K562 (cell line): ENCODE results near the gene ANXA2. TPM values are rescaled to one million over a fixed set of nuclear protein-coding genes. Genes with fewer than 3 reads are reported as not detected.
A peak's percentile ranks its signal among the peaks of the same experiment; 100 is the strongest.

Experiments used
- ATAC-seq: fragments of 200-7000 bp; cut with Tn5 transposase; 3 replicates; pipeline ENCODE4 v1.9.1; 2020; ENCODE audit warnings: moderate library complexity
- BruUV-seq: library from RNA; stranded (reverse); fragments of 400-500 nt; replicated peaks from 2 replicates; lab custom pipeline; 2021; lab: Mats Ljungman, UMichigan
- CTCF ChIA-PET: fragments of 300-600 bp; formaldehyde crosslinking; extraction: SDS; loops from one replicate; lab custom pipeline; 2021; ENCODE audit warnings: low intra/inter-chr PET ratio; lab: Yijun Ruan, JAX
- POLR2A ChIA-PET: fragments of 300-600, 350-650 bp; sonication (Branson Sonifier 250); formaldehyde crosslinking; extraction: SDS; loops from one replicate; lab custom pipeline; 2021; ENCODE audit warnings: antibody characterized with exemption, inconsistent platforms; lab: Yijun Ruan, JAX
- DNase-seq, 4 experiments: peaks; one replicate each; pipeline versions ENCODE4 v3.0.0 to v3.0.0-alpha.2; 2011 to 2018; ENCODE audit warnings: low spot score in 3 of 4, mixed read lengths in 3 of 4; ENCODE audit errors: extremely low read depth in 1 of 4
- FAIRE-seq: peaks from 2 replicates; lab custom pipeline; 2011; peaks lifted over from hg19 to GRCh38; lab: Jason Lieb, UNC
- H2AFZ ChIP-seq: 2 replicates; pipeline ENCODE4 v1.6.0; 2011; ENCODE audit warnings: low read depth, low read length, control low read depth, inconsistent platforms
- H3K27ac ChIP-seq: fragments of 200-600 bp; 3 replicates; pipeline ENCODE4 v1.8.0; 2011; ENCODE audit warnings: low read depth, mild to moderate bottlenecking, control low read depth, inconsistent platforms, low read length, moderate library complexity, mixed read lengths; ENCODE audit errors: extremely low read depth
- H3K27me3 ChIP-seq, 2 experiments: fragments of 300-600 bp in 1 of 2; 2 replicates in 1 of 2; 3 replicates in 1 of 2; pipeline versions ENCODE4 v1.6.0 to v1.8.0; 2011; ENCODE audit warnings: inconsistent platforms in 2 of 2, low read length in 2 of 2, mild to moderate bottlenecking in 1 of 2, mixed read lengths in 1 of 2, moderate library complexity in 1 of 2; ENCODE audit not compliant: control insufficient read depth in 2 of 2, insufficient read depth in 2 of 2
- H3K36me3 ChIP-seq: fragments of 300-600 bp; 3 replicates; pipeline ENCODE4 v1.8.0; 2011; ENCODE audit warnings: mild to moderate bottlenecking, low read length, inconsistent platforms; ENCODE audit not compliant: control insufficient read depth, insufficient read depth
- H3K4me1 ChIP-seq, 2 experiments: fragments of 200-600 bp in 1 of 2; replicated peaks in 1 of 2; 2 replicates in 1 of 2; 3 replicates in 1 of 2; pipeline versions ENCODE4 v1.5.1 to v1.8.0; 2011; ENCODE audit warnings: inconsistent platforms in 2 of 2, low read length in 2 of 2, mild to moderate bottlenecking in 1 of 2, mixed read lengths in 1 of 2, moderate library complexity in 1 of 2; ENCODE audit not compliant: control insufficient read depth in 2 of 2, insufficient read depth in 2 of 2
- H3K4me2 ChIP-seq: 2 replicates; pipeline ENCODE4 v1.6.1; 2011; ENCODE audit warnings: low read length, control low read depth, inconsistent platforms, mixed read lengths; ENCODE audit not compliant: insufficient read depth
- H3K4me3 ChIP-seq: fragments of 200-600 bp; sonication (generic), shearing (Covaris generic); 2 replicates; pipeline ENCODE4 v1.5.1; 2016; ENCODE audit warnings: control low read depth, inconsistent platforms
- H3K79me2 ChIP-seq: fragments of 200-600 bp; 3 replicates; pipeline ENCODE4 v1.8.0; 2011; ENCODE audit warnings: low read length, inconsistent platforms; ENCODE audit not compliant: control insufficient read depth, insufficient read depth
- H3K9ac ChIP-seq, 2 experiments: 2 replicates each; pipeline versions ENCODE4 v1.6.0 to v1.6.1; 2011; ENCODE audit warnings: low read depth in 2 of 2, low read length in 2 of 2, control low read depth in 1 of 2, inconsistent platforms in 1 of 2, mild to moderate bottlenecking in 1 of 2, mixed read lengths in 1 of 2; ENCODE audit not compliant: insufficient read depth in 1 of 2
- H3K9me1 ChIP-seq: one replicate; pipeline ENCODE4 v1.6.0; 2011; ENCODE audit warnings: inconsistent platforms, mild to moderate bottlenecking, low read length, moderate library complexity; ENCODE audit not compliant: control insufficient read depth, insufficient read depth
- H3K9me3 ChIP-seq: replicated peaks from 2 replicates; pipeline ENCODE4 v1.5.1; 2011; ENCODE audit warnings: low read depth, low read length, inconsistent platforms; ENCODE audit not compliant: control insufficient read depth, insufficient read depth
- H4K20me1 ChIP-seq: replicated peaks from 2 replicates; pipeline ENCODE4 v1.6.1; 2011; ENCODE audit warnings: low read length, inconsistent platforms, mixed read lengths; ENCODE audit not compliant: control insufficient read depth, insufficient read depth
- CBX2 ChIP-seq: fragments of 200-600 bp; sonication (generic); IDR thresholded peaks from one replicate; pipeline ENCODE4 v1.6.1; 2012; ENCODE audit warnings: mild to moderate bottlenecking, low read length, inconsistent platforms; ENCODE audit not compliant: insufficient read depth, poor library complexity, severe bottlenecking
- CBX8 ChIP-seq: fragments of 200-600 bp; sonication (generic); IDR thresholded peaks from 2 replicates; pipeline ENCODE4 v1.6.1; 2012; ENCODE audit warnings: borderline replicate concordance, mixed run types, low read depth, mild to moderate bottlenecking, moderate library complexity, mixed read lengths, low read length, control low read depth, inconsistent platforms; ENCODE audit not compliant: poor library complexity, severe bottlenecking; ENCODE audit errors: extremely low read depth
- RNF2 ChIP-seq: sonication (generic); IDR thresholded peaks from 2 replicates; pipeline ENCODE4 v1.6.1; 2016
- TAF9B ChIP-seq: fragments of 450-650 bp; IDR thresholded peaks from 2 replicates; pipeline ENCODE4 v1.6.1; 2018; ENCODE audit warnings: mild to moderate bottlenecking; ENCODE audit not compliant: partially characterized antibody
- WGBS: fragments of 100-300 bp; shearing (Covaris generic); methylation state at CpG from one replicate; pipeline ENCODE4 v1.1.6; 2016; ENCODE audit warnings: low coverage, mixed read lengths; ENCODE audit not compliant: insufficient coverage; ENCODE audit errors: missing lambda C conversion rate; 5-methylcytosine and 5-hydroxymethylcytosine counted together
- in situ Hi-C: fragments of 300-500 bp; cut with MboI; formaldehyde crosslinking; loops from 4 replicates; pipeline ENCODE4 v1.15.0; 2018; ENCODE audit warnings: inconsistent platforms, mixed read lengths
- intact Hi-C: fragments of 100-400 bp; cut with micrococcal nuclease; formaldehyde crosslinking; loops from 2 replicates; pipeline ENCODE4 v1.14.2; 2022
- polyA plus RNA-seq, 8 experiments: library from polyadenylated mRNA; depleted of rRNA in 4 of 8; stranded (reverse) in 5 of 8; unstranded in 3 of 8; fragments of >200 nt; fragmentation: Nextera tagmentation in 2 of 8; fragmentation: Illumina TruSeq in 1 of 8; extraction: Ambion mirVana in 2 of 8; extraction: Trizol in 1 of 8; gene quantifications; 2 replicates each; pipeline versions ENCODE4 v1.2.1 to v1.2.3, GENCODE V29; 2011 to 2014; ENCODE audit warnings: inconsistent platforms in 1 of 8, missing spikeins in 1 of 8
- total RNA-seq, 7 experiments: library from RNA; depleted of rRNA in 6 of 7; stranded (reverse); fragments of >200 nt in 6 of 7; fragmentation: Illumina TruSeq in 2 of 7; extraction: Trizol in 2 of 7; gene quantifications; 2 replicates each; pipeline versions ENCODE4 v1.2.1 to v1.2.3, GENCODE V29; 2011 to 2021; ENCODE audit warnings: low replicate concordance in 1 of 7

ANXA2 gene
- total and polyA plus RNA-seq, 9 of the 15 experiments (the other 6 are each of a cell fraction or from before 2014, with no cell fraction given): 301 to 1,102 (median 452) TPM

DNA sequence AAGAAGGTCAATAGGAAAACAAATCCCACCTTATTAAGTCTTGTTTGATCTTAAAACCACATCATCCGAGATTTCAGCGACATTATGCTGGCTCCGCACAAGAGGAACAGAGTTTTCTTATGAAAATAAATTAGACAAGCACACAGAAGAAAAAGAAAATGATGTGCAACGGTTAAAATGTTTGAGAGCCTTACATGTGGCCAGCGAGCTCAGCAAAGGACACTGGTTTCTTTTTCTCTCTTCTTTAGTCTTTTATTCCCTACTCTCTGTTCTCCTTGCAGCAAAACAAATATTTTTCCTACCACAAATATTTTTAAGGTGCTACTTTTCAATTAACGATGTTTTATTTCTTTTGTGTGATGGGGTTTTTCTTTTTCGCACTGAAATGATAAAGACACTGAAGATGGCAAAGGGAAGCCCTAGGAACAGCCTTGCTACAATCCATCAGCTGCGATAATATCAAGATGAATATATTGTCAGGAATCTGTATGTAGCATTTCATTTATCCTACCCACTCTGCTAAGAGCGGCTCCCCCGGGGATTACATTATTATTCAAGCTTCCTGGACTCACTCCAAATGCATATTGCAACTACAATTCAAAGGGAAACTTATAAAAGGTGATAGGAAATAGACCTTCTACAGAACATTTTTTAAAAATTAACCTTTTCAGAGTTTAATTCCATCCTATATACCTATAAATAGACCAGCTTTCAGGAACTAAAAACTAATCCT is 72.9 kb downstream of the ANXA2 start:
- in situ Hi-C loops: loop anchor here (5.0 to 25.0 kb wide), 3 partner anchors 202 to 630 kb away; no protein-coding TSS in a partner anchor
- H3K9ac ChIP-seq: no peak overlapping the region
- 0 out of 2 replicates have a peak, but pooled peaks have one; percentile 50 for TF ChIP-seq RNF2
- peak; percentile 63 for TF ChIP-seq CBX2
- peak; percentile 82 for TF ChIP-seq CBX8
- TF ChIP-seq TAF9B: no peak
- TF ChIP-seq, all 486 proteins: peak for 3
- Histone ChIP-seq H3K4me1 (no peaks in the 10 kb centered on the region), H3K79me2 (no peaks in the 10 kb centered on the region), H3K4me2 (no peak overlapping the region), H3K27me3 (peaks cover 6 to 10% of the 10 kb centered on the region in 2 experiments; a peak in 4 of 5 replicates), H4K20me1 (no peaks in the 10 kb centered on the region; the same call in 1 of the 2 replicates), H2AFZ (no peak overlapping the region), H3K9me3 (no peaks in the 10 kb centered on the region), H3K27ac (no peak overlapping the region), H3K4me3 (no peak overlapping the region), H3K9me1 (no peaks in the 10 kb centered on the region), H3K36me3 (no peaks in the 10 kb centered on the region)
- no peak for ATAC-seq
- POLR2A ChIA-PET: no interaction called here
- FAIRE-seq: no peak
- 0% methylated on average over 10 of the region's 10 CpGs for WGBS
- CTCF ChIA-PET: interaction anchor here (0.5 to 1.1 kb wide), 2 partner anchors 145 to 600 kb away, joined by 4 to 7 read pairs; no protein-coding TSS in a partner anchor
- BruUV-seq: no TSS peak
- intact Hi-C loops: loop anchor here (5.0 kb wide), 2 partner anchors 408 to 793 kb away; no protein-coding TSS in a partner anchor
- no peak for DNase-seq
